ENCODE results near the gene TCEA2. TPM values are rescaled to one million over a fixed set of nuclear protein-coding genes. Genes with fewer than 3 reads are reported as not detected.

TCEA2 gene
- total and polyA plus RNA-seq, 9 of the 15 experiments (the other 6 are each of a cell fraction or from before 2014, with no cell fraction given) = 1.4 to 28.7 (median 5.4) TPM

GRCh38 chr20:64079273-64080012, 16.4 kb downstream of the TCEA2 start, which contains the start of gene RGS19 (continued):
- TF ChIP-seq AFF4 (CRISPR knock-in tag; IDR thresholded peaks at IDR 0.05) (no peak), CHD2 (IDR thresholded peaks at IDR 0.05; ENCODE audit: low read depth, low read length) (0 out of 2 replicates have a peak, but pooled peaks have one; percentile 20), TARDBP (IDR thresholded peaks at IDR 0.05) (peak; percentile 45; the same call in 1 of the 2 replicates), TAF15 (IDR thresholded peaks at IDR 0.05; ENCODE audit: low read depth, low read length) (no peak), MAFF (IDR thresholded peaks at IDR 0.05; ENCODE audit: low read length) (no peak), POLR2AphosphoS2 (IDR thresholded peaks at IDR 0.05; ENCODE audit: low read length) (no peak), ZNF75A (CRISPR knock-in tag; IDR thresholded peaks at IDR 0.05) (no peak), DLX4 (CRISPR knock-in tag; IDR thresholded peaks at IDR 0.05) (no peak), ZKSCAN8 (CRISPR knock-in tag; IDR thresholded peaks at IDR 0.05) (no peak), ILK (tag; IDR thresholded peaks at IDR 0.05; ENCODE audit: borderline replicate concordance, low read depth) (no peak), ZNF589 (CRISPR knock-in tag; IDR thresholded peaks at IDR 0.05; ENCODE audit: low read depth) (no peak), ZNF140 (CRISPR knock-in tag; IDR thresholded peaks at IDR 0.05) (no peak), CREB3L1 (IDR thresholded peaks at IDR 0.05; ENCODE audit: borderline replicate concordance, low read depth) (peak; percentile 80), DMBX1 (CRISPR knock-in tag; IDR thresholded peaks at IDR 0.05; ENCODE audit: borderline replicate concordance) (peak; percentile 34; the same call in 1 of the 2 replicates), THAP7 (CRISPR knock-in tag; IDR thresholded peaks at IDR 0.05) (0 out of 2 replicates have a peak, but pooled peaks have one; percentile 45), L3MBTL2 (IDR thresholded peaks at IDR 0.05) (peak; percentile 84), NBN (IDR thresholded peaks at IDR 0.05; ENCODE audit: low read depth) (no peak), ETV1 (tag; conservative IDR thresholded peaks at IDR 0.05; ENCODE audit: low read depth) (peak; percentile 64), ZNF717 (CRISPR knock-in tag; IDR thresholded peaks at IDR 0.05) (no peak)
- TF ChIP-seq, protein P1, sequence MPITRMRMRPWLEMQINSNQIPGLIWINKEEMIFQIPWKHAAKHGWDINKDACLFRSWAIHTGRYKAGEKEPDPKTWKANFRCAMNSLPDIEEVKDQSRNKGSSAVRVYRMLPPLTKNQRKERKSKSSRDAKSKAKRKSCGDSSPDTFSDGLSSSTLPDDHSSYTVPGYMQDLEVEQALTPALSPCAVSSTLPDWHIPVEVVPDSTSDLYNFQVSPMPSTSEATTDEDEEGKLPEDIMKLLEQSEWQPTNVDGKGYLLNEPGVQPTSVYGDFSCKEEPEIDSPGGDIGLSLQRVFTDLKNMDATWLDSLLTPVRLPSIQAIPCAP (CRISPR knock-in tag; IDR thresholded peaks at IDR 0.05; ENCODE audit: borderline replicate concordance) = no peak
